ENCODE results near the gene AATF.

AATF gene

DNA sequence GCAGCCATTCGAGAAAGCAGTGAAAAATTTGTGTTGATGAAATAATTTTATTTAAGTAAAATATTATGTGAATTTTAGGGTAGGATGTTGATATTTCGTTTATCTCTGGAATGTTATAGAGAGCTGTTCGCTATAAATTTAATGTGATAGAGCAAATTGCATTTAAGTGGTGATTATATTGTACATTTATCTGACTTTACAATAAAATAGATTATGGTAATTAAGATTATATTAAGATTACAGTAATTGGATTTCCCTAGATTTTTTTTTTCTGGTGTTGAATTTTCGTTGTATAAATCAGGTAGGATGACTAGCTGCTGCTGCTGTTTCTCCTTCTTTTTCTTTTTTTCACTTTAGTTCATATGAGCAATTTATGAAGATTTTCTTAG lies 71.0 kb downstream of the AATF start:
- no peak overlapping the region for H2BK120ac ChIP-seq (ENCODE audit: low read depth, low read length)
- no peak overlapping the region for H3K4me2 ChIP-seq (ENCODE audit: low read length, poor library complexity, severe bottlenecking)
- no peaks in the 10 kb centered on the region for H3K27me3 ChIP-seq (ENCODE audit: control insufficient read depth in 1 of 2, insufficient read depth in 1 of 2, low read length in 2 of 2)
- H2AK5ac ChIP-seq (ENCODE audit: low read length, severe bottlenecking) = no peak overlapping the region
- H3K36me3 ChIP-seq (ENCODE audit: control insufficient read depth in 1 of 2, insufficient read depth in 2 of 2, low read depth in 1 of 2, low read length in 2 of 2) = peaks cover 8 to 36% of the 10 kb centered on the region in 2 experiments
- H2BK15ac ChIP-seq (ENCODE audit: low read depth, poor library complexity, severe bottlenecking) = no peak overlapping the region
- no peak overlapping the region for H2BK12ac ChIP-seq (ENCODE audit: low read length in 2 of 2)
- WGBS = 100% methylated on average over 2 of the region's 4 CpGs
- H3K9ac ChIP-seq (ENCODE audit: low read length) = no peak overlapping the region
- no peak overlapping the region for H3K23ac ChIP-seq (ENCODE audit: low read length in 2 of 2)
- H3K27ac ChIP-seq (ENCODE audit: low read length, poor library complexity, severe bottlenecking) = no peak overlapping the region
- H3K9me3 ChIP-seq (ENCODE audit: control insufficient read depth, low read length) = no peaks in the 10 kb centered on the region
- H3K4me1 ChIP-seq (ENCODE audit: control insufficient read depth, insufficient read depth, low read depth, low read length) = peaks cover 1% of the 10 kb centered on the region
- no peak for DNase-seq
- no peak overlapping the region for H3K14ac ChIP-seq (ENCODE audit: low read length in 2 of 2)
- no peak overlapping the region for H4K8ac ChIP-seq (ENCODE audit: low read length)
- no peak overlapping the region for H2AFZ ChIP-seq (ENCODE audit: low read depth, low read length)
- H3K4ac ChIP-seq (ENCODE audit: low read depth in 1 of 2, low read length in 2 of 2) = no peak overlapping the region
- peaks cover 19% of the 10 kb centered on the region for H3K79me1 ChIP-seq (replicated peaks; ENCODE audit: low read length, poor library complexity, severe bottlenecking)
- no peak overlapping the region for H4K91ac ChIP-seq (ENCODE audit: low read length)
- H3K4me3 ChIP-seq (ENCODE audit: insufficient read depth in 1 of 2, low read depth in 1 of 2, low read length in 2 of 2) = no peak overlapping the region
- no peak overlapping the region for H2BK5ac ChIP-seq (ENCODE audit: low read depth, low read length, poor library complexity, severe bottlenecking)
- H3K18ac ChIP-seq (ENCODE audit: low read depth in 1 of 2, low read length in 2 of 2) = no peak overlapping the region

DNA sequence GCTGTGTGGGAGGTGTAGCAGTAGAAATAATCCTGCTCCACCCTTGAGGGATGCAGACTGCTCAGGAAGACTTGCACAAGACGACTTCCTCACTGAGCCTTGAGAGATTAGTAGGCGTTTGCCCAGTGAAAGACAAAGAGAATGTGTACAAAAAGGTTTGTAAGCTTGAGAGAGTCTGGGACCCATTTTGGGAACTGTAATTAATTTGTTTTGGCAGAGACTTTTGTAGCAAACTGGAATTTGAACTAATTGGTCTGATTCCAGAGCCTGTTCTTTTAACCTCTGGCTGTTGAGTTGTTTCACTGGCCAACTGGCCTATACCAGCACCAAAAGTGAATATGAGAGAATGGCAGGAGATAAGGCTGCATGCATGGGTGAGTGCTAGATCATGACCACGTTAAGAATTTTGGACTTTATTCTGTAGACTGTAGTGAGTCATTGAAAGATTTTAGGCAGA lies 75.5 kb downstream of the AATF start:
- H2BK120ac ChIP-seq (ENCODE audit: low read depth, low read length) = no peak overlapping the region
- no peak overlapping the region for H2BK15ac ChIP-seq (ENCODE audit: low read depth, poor library complexity, severe bottlenecking)
- H3K36me3 ChIP-seq (ENCODE audit: control insufficient read depth in 1 of 2, insufficient read depth in 2 of 2, low read depth in 1 of 2, low read length in 2 of 2) = peaks cover 10 to 37% of the 10 kb centered on the region in 2 experiments
- peaks cover 12% of the 10 kb centered on the region for H3K79me1 ChIP-seq (replicated peaks; ENCODE audit: low read length, poor library complexity, severe bottlenecking)
- 87% methylated on average over 3 of the region's 3 CpGs for WGBS
- H2AFZ ChIP-seq (ENCODE audit: low read depth, low read length) = no peak overlapping the region
- peaks cover 1% of the 10 kb centered on the region for H3K4me1 ChIP-seq (ENCODE audit: control insufficient read depth, insufficient read depth, low read depth, low read length)
- H3K27ac ChIP-seq (ENCODE audit: low read length, poor library complexity, severe bottlenecking) = no peak overlapping the region
- H4K8ac ChIP-seq (ENCODE audit: low read length) = no peak overlapping the region
- no peak overlapping the region for H3K23ac ChIP-seq (ENCODE audit: low read length in 2 of 2)
- H3K9ac ChIP-seq (ENCODE audit: low read length) = no peak overlapping the region
- H2BK12ac ChIP-seq (ENCODE audit: low read length in 2 of 2) = no peak overlapping the region
- no peaks in the 10 kb centered on the region for H3K27me3 ChIP-seq (ENCODE audit: control insufficient read depth in 1 of 2, insufficient read depth in 1 of 2, low read length in 2 of 2)
- H3K14ac ChIP-seq (ENCODE audit: low read length in 2 of 2) = no peak overlapping the region
- H2BK5ac ChIP-seq (ENCODE audit: low read depth, low read length, poor library complexity, severe bottlenecking) = no peak overlapping the region
- H3K18ac ChIP-seq (ENCODE audit: low read depth in 1 of 2, low read length in 2 of 2) = no peak overlapping the region
- H3K9me3 ChIP-seq (ENCODE audit: control insufficient read depth, low read length) = no peaks in the 10 kb centered on the region
- H3K4me3 ChIP-seq (ENCODE audit: insufficient read depth in 1 of 2, low read depth in 1 of 2, low read length in 2 of 2) = no peak overlapping the region
- H4K91ac ChIP-seq (ENCODE audit: low read length) = no peak overlapping the region
- H2AK5ac ChIP-seq (ENCODE audit: low read length, severe bottlenecking) = no peak overlapping the region
- no peak for DNase-seq
- no peak overlapping the region for H3K4me2 ChIP-seq (ENCODE audit: low read length, poor library complexity, severe bottlenecking)
- no peak overlapping the region for H3K4ac ChIP-seq (ENCODE audit: low read depth in 1 of 2, low read length in 2 of 2)

DNA sequence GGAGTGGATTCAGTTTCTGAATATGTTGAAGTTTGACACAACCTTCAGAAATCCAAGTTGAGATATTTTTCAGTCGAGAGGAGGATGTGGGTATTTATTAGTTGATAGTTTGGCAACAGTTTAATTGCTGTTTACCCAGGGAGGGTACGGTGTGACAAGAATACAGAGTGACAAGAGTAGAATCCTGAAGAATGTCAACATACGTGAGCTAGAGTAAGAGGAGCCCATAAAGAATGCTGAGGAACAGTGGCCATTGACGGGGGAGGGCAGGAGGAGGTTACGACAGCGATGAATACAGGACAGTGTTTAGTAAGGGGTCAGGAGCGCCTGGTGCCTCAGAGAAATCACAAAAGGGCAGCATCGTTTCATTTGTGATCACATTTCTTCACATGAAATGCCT lies 76.5 kb downstream of the AATF start:
- Histone ChIP-seq H3K9me3 (ENCODE audit: control insufficient read depth, low read length) (no peaks in the 10 kb centered on the region), H3K14ac (ENCODE audit: low read length in 2 of 2) (no peak overlapping the region), H3K4me1 (ENCODE audit: control insufficient read depth, insufficient read depth, low read depth, low read length) (peaks cover 1% of the 10 kb centered on the region), H3K36me3 (ENCODE audit: control insufficient read depth in 1 of 2, insufficient read depth in 2 of 2, low read depth in 1 of 2, low read length in 2 of 2) (peaks cover 10 to 35% of the 10 kb centered on the region in 2 experiments), H3K4ac (ENCODE audit: low read depth in 1 of 2, low read length in 2 of 2) (no peak overlapping the region), H4K8ac (ENCODE audit: low read length) (no peak overlapping the region), H3K23ac (ENCODE audit: low read length in 2 of 2) (no peak overlapping the region), H2BK5ac (ENCODE audit: low read depth, low read length, poor library complexity, severe bottlenecking) (no peak overlapping the region), H3K9ac (ENCODE audit: low read length) (no peak overlapping the region), H2AFZ (ENCODE audit: low read depth, low read length) (no peak overlapping the region), H3K4me2 (ENCODE audit: low read length, poor library complexity, severe bottlenecking) (no peak overlapping the region), H2BK12ac (ENCODE audit: low read length in 2 of 2) (no peak overlapping the region), H3K27me3 (ENCODE audit: control insufficient read depth in 1 of 2, insufficient read depth in 1 of 2, low read length in 2 of 2) (no peaks in the 10 kb centered on the region), H3K4me3 (ENCODE audit: insufficient read depth in 1 of 2, low read depth in 1 of 2, low read length in 2 of 2) (no peak overlapping the region), H2BK15ac (ENCODE audit: low read depth, poor library complexity, severe bottlenecking) (no peak overlapping the region), H3K27ac (ENCODE audit: low read length, poor library complexity, severe bottlenecking) (no peak overlapping the region), H2BK120ac (ENCODE audit: low read depth, low read length) (no peak overlapping the region), H4K91ac (ENCODE audit: low read length) (no peak overlapping the region), H3K18ac (ENCODE audit: low read depth in 1 of 2, low read length in 2 of 2) (no peak overlapping the region), H2AK5ac (ENCODE audit: low read length, severe bottlenecking) (no peak overlapping the region), H3K79me1 (replicated peaks; ENCODE audit: low read length, poor library complexity, severe bottlenecking) (peaks cover 10% of the 10 kb centered on the region)
- 81% methylated on average over 8 of the region's 8 CpGs for WGBS
- DNase-seq = no peak

DNA sequence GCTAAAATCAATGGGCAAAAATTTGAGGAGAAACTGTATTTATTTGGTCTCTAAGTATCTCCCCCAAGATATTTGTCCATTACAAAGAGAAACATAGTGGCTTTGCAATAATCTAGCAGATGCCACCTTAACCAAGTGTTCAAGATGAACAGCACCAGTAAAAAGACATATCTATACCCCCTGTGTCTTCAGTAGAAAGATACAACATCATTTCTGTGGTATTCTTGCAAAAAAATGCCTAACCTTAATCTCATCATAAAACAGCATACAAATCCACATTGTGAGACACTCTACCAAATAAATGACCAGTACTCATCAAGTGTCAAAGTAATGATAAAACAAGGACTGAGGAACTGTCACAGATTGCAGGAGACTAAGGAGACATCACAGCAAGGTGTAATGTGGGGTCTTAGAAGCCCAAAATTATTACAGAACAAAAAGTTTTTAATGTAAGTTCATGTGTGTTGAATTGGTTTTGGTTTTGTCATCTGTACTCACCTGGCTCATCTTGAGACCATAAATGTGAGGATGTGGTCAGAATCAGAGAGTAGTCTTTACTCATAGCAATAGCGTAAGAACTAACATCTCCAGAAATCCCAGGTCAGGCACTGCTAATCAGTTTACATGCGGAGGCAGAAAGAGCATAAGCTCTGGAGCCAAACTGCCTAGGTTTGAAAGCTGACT lies 77.2 kb downstream of the AATF start:
- Histone ChIP-seq H3K9ac (ENCODE audit: low read length) (no peak overlapping the region), H2BK12ac (ENCODE audit: low read length in 2 of 2) (no peak overlapping the region), H3K18ac (ENCODE audit: low read depth in 1 of 2, low read length in 2 of 2) (no peak overlapping the region), H2BK15ac (ENCODE audit: low read depth, poor library complexity, severe bottlenecking) (no peak overlapping the region), H3K9me3 (ENCODE audit: control insufficient read depth, low read length) (no peaks in the 10 kb centered on the region), H3K27ac (ENCODE audit: low read length, poor library complexity, severe bottlenecking) (no peak overlapping the region), H2BK5ac (ENCODE audit: low read depth, low read length, poor library complexity, severe bottlenecking) (no peak overlapping the region), H3K23ac (ENCODE audit: low read length in 2 of 2) (no peak overlapping the region), H4K91ac (ENCODE audit: low read length) (no peak overlapping the region), H3K27me3 (ENCODE audit: control insufficient read depth in 1 of 2, insufficient read depth in 1 of 2, low read length in 2 of 2) (no peaks in the 10 kb centered on the region), H3K79me1 (replicated peaks; ENCODE audit: low read length, poor library complexity, severe bottlenecking) (peaks cover 10% of the 10 kb centered on the region), H2AK5ac (ENCODE audit: low read length, severe bottlenecking) (no peak overlapping the region), H2BK120ac (ENCODE audit: low read depth, low read length) (no peak overlapping the region), H3K4me2 (ENCODE audit: low read length, poor library complexity, severe bottlenecking) (no peak overlapping the region), H3K14ac (ENCODE audit: low read length in 2 of 2) (no peak overlapping the region), H3K36me3 (ENCODE audit: control insufficient read depth in 1 of 2, insufficient read depth in 2 of 2, low read depth in 1 of 2, low read length in 2 of 2) (peaks cover 10 to 36% of the 10 kb centered on the region in 2 experiments), H3K4ac (ENCODE audit: low read depth in 1 of 2, low read length in 2 of 2) (no peak overlapping the region), H3K4me1 (ENCODE audit: control insufficient read depth, insufficient read depth, low read depth, low read length) (peaks cover 3% of the 10 kb centered on the region), H3K4me3 (ENCODE audit: insufficient read depth in 1 of 2, low read depth in 1 of 2, low read length in 2 of 2) (no peak overlapping the region), H4K8ac (ENCODE audit: low read length) (no peak overlapping the region), H2AFZ (ENCODE audit: low read depth, low read length) (no peak overlapping the region)
- no peak for DNase-seq
- 85% methylated on average over 2 of the region's 2 CpGs for WGBS

Measured in mesenchymal stem cell (in vitro differentiated cells and primary cell).